ENCODE results near the gene TM4SF20. TPM values are rescaled to one million over a fixed set of nuclear protein-coding genes. Genes with fewer than 3 reads are reported as not detected.

The TM4SF20 gene
- total RNA-seq, 1 experiment from 2014 or later: not detected

- DNase-seq (ENCODE audit: low spot score) (no peak), ATAC-seq (no peak)
- no peak overlapping the region for H3K27ac Mint-ChIP-seq
- ChIA-PET CTCF (no interaction called here), POLR2A (no interaction called here)
- H3K4me1 Mint-ChIP-seq: no peaks in the 10 kb centered on the region
- no peak overlapping the region for H3K4me3 Mint-ChIP-seq
- peaks cover 43% of the 10 kb centered on the region for H3K36me3 Mint-ChIP-seq
- H3K9me3 Mint-ChIP-seq: no peaks in the 10 kb centered on the region
- no peaks in the 10 kb centered on the region for H3K27me3 Mint-ChIP-seq (ENCODE audit: low read depth)
- TF ChIP-seq TEAD1 (CRISPR knock-in tag; IDR thresholded peaks at IDR 0.05) (no peak), CREM (CRISPR knock-in tag; IDR thresholded peaks at IDR 0.05) (no peak), MLX (CRISPR knock-in tag; IDR thresholded peaks at IDR 0.05) (no peak), ZNF281 (CRISPR knock-in tag; IDR thresholded peaks at IDR 0.05) (no peak), TEAD4 (CRISPR knock-in tag; IDR thresholded peaks at IDR 0.05) (no peak), ZNF138 (CRISPR knock-in tag; conservative IDR thresholded peaks at IDR 0.05) (no peak), ELF4 (CRISPR knock-in tag; IDR thresholded peaks at IDR 0.05; ENCODE audit: low read depth) (no peak), GABPB1 (CRISPR knock-in tag; IDR thresholded peaks at IDR 0.05) (no peak)
- TF ChIP-seq, protein P1, sequence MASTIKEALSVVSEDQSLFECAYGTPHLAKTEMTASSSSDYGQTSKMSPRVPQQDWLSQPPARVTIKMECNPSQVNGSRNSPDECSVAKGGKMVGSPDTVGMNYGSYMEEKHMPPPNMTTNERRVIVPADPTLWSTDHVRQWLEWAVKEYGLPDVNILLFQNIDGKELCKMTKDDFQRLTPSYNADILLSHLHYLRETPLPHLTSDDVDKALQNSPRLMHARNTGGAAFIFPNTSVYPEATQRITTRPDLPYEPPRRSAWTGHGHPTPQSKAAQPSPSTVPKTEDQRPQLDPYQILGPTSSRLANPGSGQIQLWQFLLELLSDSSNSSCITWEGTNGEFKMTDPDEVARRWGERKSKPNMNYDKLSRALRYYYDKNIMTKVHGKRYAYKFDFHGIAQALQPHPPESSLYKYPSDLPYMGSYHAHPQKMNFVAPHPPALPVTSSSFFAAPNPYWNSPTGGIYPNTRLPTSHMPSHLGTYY (CRISPR knock-in tag; IDR thresholded peaks at IDR 0.05): no peak
Observed at GRCh38 chr2:227337442-227337841, 41.7 kb downstream of the TM4SF20 start.

GRCh38 chr2:227335713-227336112, 43.4 kb downstream of the TM4SF20 start:
- TF ChIP-seq ZNF121 (CRISPR knock-in tag; IDR thresholded peaks at IDR 0.05): no peak
- TF ChIP-seq CREB1 (CRISPR knock-in tag; IDR thresholded peaks at IDR 0.05): no peak
- TF ChIP-seq ETV6 (CRISPR knock-in tag; IDR thresholded peaks at IDR 0.05): no peak
- TF ChIP-seq ZNF396 (CRISPR knock-in tag; IDR thresholded peaks at IDR 0.05; ENCODE audit: borderline replicate concordance): no peak
- ChIA-PET CTCF (interaction anchor here (1.1 to 1.5 kb wide), 2 partner anchors 11 to 16 kb away, joined by 3 read pairs; no protein-coding TSS in a partner anchor), POLR2A (no interaction called here)
- Mint-ChIP-seq H3K36me3 (peaks cover 55% of the 10 kb centered on the region), H3K4me1 (no peaks in the 10 kb centered on the region), H3K27me3 (ENCODE audit: low read depth) (no peaks in the 10 kb centered on the region), H3K27ac (no peak overlapping the region), H3K4me3 (no peak overlapping the region), H3K9me3 (no peaks in the 10 kb centered on the region)
- ATAC-seq (no peak), DNase-seq (ENCODE audit: low spot score) (no peak)

- Mint-ChIP-seq H3K4me1 (peaks cover 45% of the 10 kb centered on the region), H3K36me3 (peaks cover 44% of the 10 kb centered on the region), H3K9me3 (peaks cover 26% of the 10 kb centered on the region), H3K27ac (no peak overlapping the region; the same call in 1 of the 2 replicates), H3K4me3 (peak overlapping the region; percentile 90), H3K27me3 (ENCODE audit: low read depth) (peaks cover 12% of the 10 kb centered on the region)
- TF ChIP-seq, protein P2, sequence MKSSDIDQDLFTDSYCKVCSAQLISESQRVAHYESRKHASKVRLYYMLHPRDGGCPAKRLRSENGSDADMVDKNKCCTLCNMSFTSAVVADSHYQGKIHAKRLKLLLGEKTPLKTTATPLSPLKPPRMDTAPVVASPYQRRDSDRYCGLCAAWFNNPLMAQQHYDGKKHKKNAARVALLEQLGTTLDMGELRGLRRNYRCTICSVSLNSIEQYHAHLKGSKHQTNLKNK (CRISPR knock-in tag; IDR thresholded peaks at IDR 0.05): no peak
- TF ChIP-seq MAX (CRISPR knock-in tag; IDR thresholded peaks at IDR 0.05) (no peak), ZNF281 (CRISPR knock-in tag; IDR thresholded peaks at IDR 0.05) (no peak), ZBTB21 (CRISPR knock-in tag; IDR thresholded peaks at IDR 0.05; ENCODE audit: borderline replicate concordance) (no peak), SOX15 (CRISPR knock-in tag; IDR thresholded peaks at IDR 0.05) (no peak), CREM (CRISPR knock-in tag; IDR thresholded peaks at IDR 0.05) (no peak), STAT6 (CRISPR knock-in tag; conservative IDR thresholded peaks at IDR 0.05; ENCODE audit: low read depth) (no peak)
- ATAC-seq (no peak), DNase-seq (ENCODE audit: low spot score) (no peak)
- ChIA-PET POLR2A (no interaction called here), CTCF (no interaction called here)
Observed at GRCh38 chr2:227326783-227327182, 52.3 kb downstream of the TM4SF20 start.

Data from WTC11 (cell line).